ENCODE measurements around the gene KLHL4. TPM values are rescaled to one million over a fixed set of nuclear protein-coding genes. Genes with fewer than 3 reads are reported as not detected.

Gene KLHL4
- total and polyA plus RNA-seq, 2 donors (not counting 1 experiment from before 2014, with no cell fraction given): 0.26 to 3.5 TPM

DNA sequence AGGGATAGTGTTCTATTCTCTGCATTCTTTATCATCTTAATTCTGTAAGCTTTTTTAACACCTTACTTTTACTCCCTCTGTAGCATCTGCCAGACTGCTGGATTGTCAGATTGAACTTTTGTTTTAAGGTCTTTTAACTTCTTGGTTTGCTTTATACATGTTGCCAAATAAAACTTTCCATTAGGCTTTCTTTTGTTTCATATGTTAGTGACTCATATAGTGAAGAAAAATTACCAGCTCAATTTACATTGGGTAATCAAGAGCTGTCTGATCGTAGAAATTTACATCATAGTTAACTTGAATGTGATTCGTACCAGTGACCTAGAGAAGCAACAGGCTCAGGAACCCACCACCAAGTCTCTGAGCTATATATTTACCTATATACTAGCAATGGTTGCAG is 28.5 kb upstream of the KLHL4 start:
- H4K20me1 ChIP-seq (ENCODE audit: control insufficient read depth, extremely low read depth, insufficient read depth, low read length): no peaks in the 10 kb centered on the region
- H3K4me3 ChIP-seq (replicated peaks in 1 of 4; ENCODE audit: control extremely low read depth in 1 of 4, insufficient read depth in 1 of 4, low read depth in 3 of 4, low read length in 4 of 4): no peak overlapping the region
- H3K27me3 ChIP-seq (ENCODE audit: control insufficient read depth, insufficient read depth, low read length): no peaks in the 10 kb centered on the region
- H3K9ac ChIP-seq (ENCODE audit: insufficient read depth, low read length): no peak overlapping the region
- no peaks in the 10 kb centered on the region for H3K4me1 ChIP-seq (ENCODE audit: control insufficient read depth, extremely low read depth, insufficient read depth, low read length)
- TF ChIP-seq, protein P1, sequence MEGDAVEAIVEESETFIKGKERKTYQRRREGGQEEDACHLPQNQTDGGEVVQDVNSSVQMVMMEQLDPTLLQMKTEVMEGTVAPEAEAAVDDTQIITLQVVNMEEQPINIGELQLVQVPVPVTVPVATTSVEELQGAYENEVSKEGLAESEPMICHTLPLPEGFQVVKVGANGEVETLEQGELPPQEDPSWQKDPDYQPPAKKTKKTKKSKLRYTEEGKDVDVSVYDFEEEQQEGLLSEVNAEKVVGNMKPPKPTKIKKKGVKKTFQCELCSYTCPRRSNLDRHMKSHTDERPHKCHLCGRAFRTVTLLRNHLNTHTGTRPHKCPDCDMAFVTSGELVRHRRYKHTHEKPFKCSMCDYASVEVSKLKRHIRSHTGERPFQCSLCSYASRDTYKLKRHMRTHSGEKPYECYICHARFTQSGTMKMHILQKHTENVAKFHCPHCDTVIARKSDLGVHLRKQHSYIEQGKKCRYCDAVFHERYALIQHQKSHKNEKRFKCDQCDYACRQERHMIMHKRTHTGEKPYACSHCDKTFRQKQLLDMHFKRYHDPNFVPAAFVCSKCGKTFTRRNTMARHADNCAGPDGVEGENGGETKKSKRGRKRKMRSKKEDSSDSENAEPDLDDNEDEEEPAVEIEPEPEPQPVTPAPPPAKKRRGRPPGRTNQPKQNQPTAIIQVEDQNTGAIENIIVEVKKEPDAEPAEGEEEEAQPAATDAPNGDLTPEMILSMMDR (conservative IDR thresholded peaks at IDR 0.05 in 1 of 2, IDR thresholded peaks at IDR 0.05 in 1 of 2; ENCODE audit: low read depth in 1 of 2, low read length in 2 of 2): no peak
- no peak for TF ChIP-seq EZH2 (IDR thresholded peaks at IDR 0.05; ENCODE audit: low read length, missing control alignments)
- H3K9me3 ChIP-seq (ENCODE audit: control insufficient read depth, insufficient read depth, low read depth, low read length): no peaks in the 10 kb centered on the region
- H3K4me2 ChIP-seq (ENCODE audit: extremely low read depth, insufficient read depth, low read length): no peak overlapping the region
- DNase-seq (ENCODE audit: low read depth in 2 of 2): peak; percentile 13 to 36
- no peak overlapping the region for H2AFZ ChIP-seq (ENCODE audit: low read length)
- no peaks in the 10 kb centered on the region for H3K79me2 ChIP-seq (ENCODE audit: control insufficient read depth, insufficient read depth, low read length)
- H3K36me3 ChIP-seq (ENCODE audit: control insufficient read depth, insufficient read depth, low read length): no peaks in the 10 kb centered on the region
- no peak overlapping the region for H3K27ac ChIP-seq (ENCODE audit: insufficient read depth, low read length)

GRCh38 chrX:87515836-87516235 is 1.8 kb upstream of the KLHL4 start:
- Histone ChIP-seq H2AFZ (ENCODE audit: low read length) (no peak overlapping the region), H3K27ac (ENCODE audit: insufficient read depth, low read length) (no peak overlapping the region), H3K4me2 (ENCODE audit: extremely low read depth, insufficient read depth, low read length) (no peak overlapping the region), H3K4me1 (ENCODE audit: control insufficient read depth, extremely low read depth, insufficient read depth, low read length) (no peaks in the 10 kb centered on the region), H3K36me3 (ENCODE audit: control insufficient read depth, insufficient read depth, low read length) (no peaks in the 10 kb centered on the region), H4K20me1 (ENCODE audit: control insufficient read depth, extremely low read depth, insufficient read depth, low read length) (no peaks in the 10 kb centered on the region), H3K79me2 (ENCODE audit: control insufficient read depth, insufficient read depth, low read length) (no peaks in the 10 kb centered on the region), H3K27me3 (ENCODE audit: control insufficient read depth, insufficient read depth, low read length) (no peaks in the 10 kb centered on the region), H3K4me3 (replicated peaks in 1 of 4; ENCODE audit: control extremely low read depth in 1 of 4, insufficient read depth in 1 of 4, low read depth in 3 of 4, low read length in 4 of 4) (no peak overlapping the region), H3K9me3 (ENCODE audit: control insufficient read depth, insufficient read depth, low read depth, low read length) (no peaks in the 10 kb centered on the region), H3K9ac (ENCODE audit: insufficient read depth, low read length) (no peak overlapping the region)
- DNase-seq (ENCODE audit: low read depth in 2 of 2): no peak
- TF ChIP-seq EZH2 (IDR thresholded peaks at IDR 0.05; ENCODE audit: low read length, missing control alignments): no peak
- TF ChIP-seq, protein P1 (conservative IDR thresholded peaks at IDR 0.05 in 1 of 2, IDR thresholded peaks at IDR 0.05 in 1 of 2; ENCODE audit: low read depth in 1 of 2, low read length in 2 of 2): no peak

DNA sequence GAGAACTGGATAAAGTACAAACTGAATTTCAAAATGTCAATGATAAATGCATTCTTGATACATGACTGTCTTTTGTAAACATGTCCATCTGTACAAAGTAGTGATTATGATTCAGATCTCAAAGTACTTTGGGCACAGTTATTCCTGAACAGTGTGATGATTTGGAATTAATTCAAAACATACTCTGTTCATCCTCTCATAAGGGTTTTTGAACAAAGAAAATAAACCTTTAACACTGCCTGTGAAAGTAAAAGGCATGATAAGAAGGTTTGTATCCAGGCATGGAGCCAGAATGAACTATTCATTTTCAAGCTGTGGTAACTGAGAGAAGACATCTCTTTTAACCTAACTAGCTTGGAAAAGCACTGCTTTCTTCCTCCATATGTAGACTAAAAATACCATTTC is 883 bp upstream of the KLHL4 start:
- peak; percentile 64 to 93 for DNase-seq (ENCODE audit: low read depth in 2 of 2)
- Histone ChIP-seq H3K9ac (ENCODE audit: insufficient read depth, low read length) (no peak overlapping the region), H3K79me2 (ENCODE audit: control insufficient read depth, insufficient read depth, low read length) (no peaks in the 10 kb centered on the region), H3K36me3 (ENCODE audit: control insufficient read depth, insufficient read depth, low read length) (no peaks in the 10 kb centered on the region), H3K4me2 (ENCODE audit: extremely low read depth, insufficient read depth, low read length) (no peak overlapping the region), H3K4me3 (replicated peaks in 1 of 4; ENCODE audit: control extremely low read depth in 1 of 4, insufficient read depth in 1 of 4, low read depth in 3 of 4, low read length in 4 of 4) (peak overlapping the region in 1 of 4 experiments; percentile 72), H2AFZ (ENCODE audit: low read length) (no peak overlapping the region), H3K4me1 (ENCODE audit: control insufficient read depth, extremely low read depth, insufficient read depth, low read length) (no peaks in the 10 kb centered on the region), H3K27ac (ENCODE audit: insufficient read depth, low read length) (no peak overlapping the region), H3K9me3 (ENCODE audit: control insufficient read depth, insufficient read depth, low read depth, low read length) (no peaks in the 10 kb centered on the region), H4K20me1 (ENCODE audit: control insufficient read depth, extremely low read depth, insufficient read depth, low read length) (no peaks in the 10 kb centered on the region), H3K27me3 (ENCODE audit: control insufficient read depth, insufficient read depth, low read length) (no peaks in the 10 kb centered on the region)
- no peak for TF ChIP-seq EZH2 (IDR thresholded peaks at IDR 0.05; ENCODE audit: low read length, missing control alignments)
- TF ChIP-seq, protein P1 (conservative IDR thresholded peaks at IDR 0.05 in 1 of 2, IDR thresholded peaks at IDR 0.05 in 1 of 2; ENCODE audit: low read depth in 1 of 2, low read length in 2 of 2): no peak
